ENCODE data around the gene HBS1L. TPM values are rescaled to one million over a fixed set of nuclear protein-coding genes. Genes with fewer than 3 reads are reported as not detected.

HBS1L gene
- polyA plus RNA-seq, 1 donor (not counting 4 experiments of a cell fraction or from before 2014, with no cell fraction given): 61.6 TPM

DNA sequence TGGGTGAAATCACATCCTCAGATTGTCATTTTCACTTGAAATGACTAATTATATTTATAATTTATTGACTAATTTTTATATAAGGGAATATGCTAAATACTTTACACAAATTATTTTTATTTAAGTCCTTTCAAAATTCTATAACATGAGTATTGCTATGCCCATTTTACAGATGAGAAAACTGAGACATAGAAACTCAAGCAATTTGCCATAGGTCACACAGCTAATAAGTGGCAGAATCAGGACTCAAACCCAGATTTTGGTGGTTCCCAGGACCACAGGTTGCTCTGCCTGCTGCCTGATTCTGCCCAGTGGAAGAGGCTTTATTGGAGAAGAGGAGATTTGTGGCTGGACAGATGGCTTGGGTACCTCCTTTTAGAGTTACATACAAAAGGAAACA lies 109.6 kb downstream of the HBS1L start:
- dilution Hi-C loops (cut with MboI; ENCODE audit: extremely low pct_ligation_motif_present, low sequenced_read_pairs): no loop called here
- Histone ChIP-seq H3K36me3 (ENCODE audit: control insufficient read depth in 2 of 2, extremely low read depth in 1 of 2, insufficient read depth in 2 of 2, low read length in 2 of 2) (no peaks in the 10 kb centered on the region), H4K20me1 (ENCODE audit: control insufficient read depth, extremely low read depth, insufficient read depth, low read length) (no peaks in the 10 kb centered on the region), H3K79me2 (ENCODE audit: control insufficient read depth, insufficient read depth, low read length) (no peaks in the 10 kb centered on the region), H3K9ac (ENCODE audit: control insufficient read depth, extremely low read depth, insufficient read depth, low read length) (no peak overlapping the region), H3K27ac (ENCODE audit: control insufficient read depth, insufficient read depth, low read length) (no peak overlapping the region), H3K4me2 (ENCODE audit: control insufficient read depth, extremely low read depth, insufficient read depth, low read depth, low read length) (no peak overlapping the region), H3K9me3 (ENCODE audit: control insufficient read depth, low read depth, low read length) (no peaks in the 10 kb centered on the region), H3K27me3 (ENCODE audit: control insufficient read depth, extremely low read depth, insufficient read depth, low read length) (no peaks in the 10 kb centered on the region), H3K4me3 (ENCODE audit: control insufficient read depth in 2 of 3, extremely low read depth in 1 of 3, insufficient read depth in 2 of 3, low read depth in 1 of 3, low read length in 3 of 3) (no peak overlapping the region), H3K4me1 (ENCODE audit: control insufficient read depth, extremely low read depth, insufficient read depth, low read length) (no peaks in the 10 kb centered on the region), H2AFZ (ENCODE audit: control insufficient read depth, low read length) (no peak overlapping the region), H3K9me1 (ENCODE audit: control insufficient read depth, extremely low read depth, insufficient read depth, low read length) (no peaks in the 10 kb centered on the region)
- TF ChIP-seq EZH2 (IDR thresholded peaks at IDR 0.05; ENCODE audit: low read length): no peak
- TF ChIP-seq, protein P1, sequence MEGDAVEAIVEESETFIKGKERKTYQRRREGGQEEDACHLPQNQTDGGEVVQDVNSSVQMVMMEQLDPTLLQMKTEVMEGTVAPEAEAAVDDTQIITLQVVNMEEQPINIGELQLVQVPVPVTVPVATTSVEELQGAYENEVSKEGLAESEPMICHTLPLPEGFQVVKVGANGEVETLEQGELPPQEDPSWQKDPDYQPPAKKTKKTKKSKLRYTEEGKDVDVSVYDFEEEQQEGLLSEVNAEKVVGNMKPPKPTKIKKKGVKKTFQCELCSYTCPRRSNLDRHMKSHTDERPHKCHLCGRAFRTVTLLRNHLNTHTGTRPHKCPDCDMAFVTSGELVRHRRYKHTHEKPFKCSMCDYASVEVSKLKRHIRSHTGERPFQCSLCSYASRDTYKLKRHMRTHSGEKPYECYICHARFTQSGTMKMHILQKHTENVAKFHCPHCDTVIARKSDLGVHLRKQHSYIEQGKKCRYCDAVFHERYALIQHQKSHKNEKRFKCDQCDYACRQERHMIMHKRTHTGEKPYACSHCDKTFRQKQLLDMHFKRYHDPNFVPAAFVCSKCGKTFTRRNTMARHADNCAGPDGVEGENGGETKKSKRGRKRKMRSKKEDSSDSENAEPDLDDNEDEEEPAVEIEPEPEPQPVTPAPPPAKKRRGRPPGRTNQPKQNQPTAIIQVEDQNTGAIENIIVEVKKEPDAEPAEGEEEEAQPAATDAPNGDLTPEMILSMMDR (optimal IDR thresholded peaks at IDR 0.05 in 1 of 3, IDR thresholded peaks at IDR 0.05 in 1 of 3, conservative IDR thresholded peaks at IDR 0.05 in 1 of 3; ENCODE audit: extremely low read depth in 1 of 3, insufficient read depth in 2 of 3, low read length in 3 of 3): no peak
- no peak for FAIRE-seq
- DNase-seq (ENCODE audit: low read depth, low spot score): no peak

DNA sequence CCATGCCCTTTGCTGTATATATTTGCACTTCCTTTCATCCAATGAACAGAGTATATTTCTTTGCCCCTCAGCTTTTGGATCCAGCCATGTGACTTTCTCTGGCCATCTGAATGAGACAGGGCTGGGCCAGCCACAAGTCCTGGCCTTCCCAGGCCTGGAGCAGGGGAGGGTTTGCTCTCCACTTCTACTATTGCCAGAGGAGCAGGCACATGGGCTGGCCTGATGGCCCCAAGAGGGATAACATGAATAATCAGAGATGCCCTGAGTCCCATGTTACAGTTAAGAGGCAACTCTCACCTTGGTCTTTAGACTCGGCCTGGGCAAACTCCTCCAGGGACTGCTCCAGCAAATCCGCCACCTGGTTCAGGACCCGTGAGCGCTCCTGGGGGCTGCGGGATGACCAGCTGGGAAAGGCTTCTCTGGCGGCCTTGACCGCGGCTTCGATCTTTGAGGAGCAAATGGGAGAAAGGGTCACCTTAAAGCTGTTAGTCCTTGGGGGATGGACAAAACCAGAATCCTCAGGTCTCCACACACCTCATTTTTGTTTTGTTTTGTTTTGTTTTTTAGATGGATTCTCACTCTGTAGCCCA lies 111.0 kb downstream of the HBS1L start:
- Histone ChIP-seq H3K79me2 (ENCODE audit: control insufficient read depth, insufficient read depth, low read length) (no peaks in the 10 kb centered on the region), H3K27me3 (ENCODE audit: control insufficient read depth, extremely low read depth, insufficient read depth, low read length) (no peaks in the 10 kb centered on the region), H2AFZ (ENCODE audit: control insufficient read depth, low read length) (no peak overlapping the region), H3K9me3 (ENCODE audit: control insufficient read depth, low read depth, low read length) (no peaks in the 10 kb centered on the region), H3K9me1 (ENCODE audit: control insufficient read depth, extremely low read depth, insufficient read depth, low read length) (no peaks in the 10 kb centered on the region), H3K4me3 (ENCODE audit: control insufficient read depth in 2 of 3, extremely low read depth in 1 of 3, insufficient read depth in 2 of 3, low read depth in 1 of 3, low read length in 3 of 3) (no peak overlapping the region), H3K4me2 (ENCODE audit: control insufficient read depth, extremely low read depth, insufficient read depth, low read depth, low read length) (no peak overlapping the region), H3K4me1 (ENCODE audit: control insufficient read depth, extremely low read depth, insufficient read depth, low read length) (no peaks in the 10 kb centered on the region), H3K9ac (ENCODE audit: control insufficient read depth, extremely low read depth, insufficient read depth, low read length) (no peak overlapping the region), H3K36me3 (ENCODE audit: control insufficient read depth in 2 of 2, extremely low read depth in 1 of 2, insufficient read depth in 2 of 2, low read length in 2 of 2) (no peaks in the 10 kb centered on the region), H4K20me1 (ENCODE audit: control insufficient read depth, extremely low read depth, insufficient read depth, low read length) (no peaks in the 10 kb centered on the region), H3K27ac (ENCODE audit: control insufficient read depth, insufficient read depth, low read length) (no peak overlapping the region)
- DNase-seq (ENCODE audit: low read depth, low spot score) (no peak), FAIRE-seq (no peak)
- TF ChIP-seq, protein P1 (optimal IDR thresholded peaks at IDR 0.05 in 1 of 3, IDR thresholded peaks at IDR 0.05 in 1 of 3, conservative IDR thresholded peaks at IDR 0.05 in 1 of 3; ENCODE audit: extremely low read depth in 1 of 3, insufficient read depth in 2 of 3, low read length in 3 of 3): no peak
- TF ChIP-seq EZH2 (IDR thresholded peaks at IDR 0.05; ENCODE audit: low read length): no peak
- dilution Hi-C loops (cut with MboI; ENCODE audit: extremely low pct_ligation_motif_present, low sequenced_read_pairs): no loop called here

Data from keratinocyte (primary cell).